Neutrophil (primary cell): ENCODE measurements around the gene BRI3.
A peak's percentile ranks its signal among the peaks of the same experiment; 100 is the strongest.

Source experiments
- H3K27ac ChIP-seq: fragments of 200-600 bp; sonication (generic); 2 replicates; pipeline ENCODE4 v1.5.1; 2016; ENCODE audit warnings: mild to moderate bottlenecking, moderate library complexity
- H3K27me3 ChIP-seq: fragments of 200-600 bp; sonication (generic); 2 replicates; pipeline ENCODE4 v1.6.0; 2016; ENCODE audit warnings: mild to moderate bottlenecking
- H3K36me3 ChIP-seq: fragments of 200-600 bp; sonication (generic); 2 replicates; pipeline ENCODE4 v1.5.1; 2017
- H3K4me1 ChIP-seq, 2 experiments: fragments of 200-600 bp in 1 of 2; sonication (generic) in 1 of 2; 1 replicate in 1 of 2; 2 replicates in 1 of 2; pipeline versions ENCODE4 v1.5.1 to v1.6.1; 2013 to 2016; ENCODE audit warnings: low read depth in 1 of 2, low read length in 1 of 2, mild to moderate bottlenecking in 1 of 2, moderate library complexity in 1 of 2; ENCODE audit not compliant: control insufficient read depth in 1 of 2, insufficient read depth in 1 of 2
- H3K4me3 ChIP-seq, 2 experiments: fragments of 200-600 bp in 1 of 2; sonication (generic) in 1 of 2; 1 replicate in 1 of 2; 2 replicates in 1 of 2; pipeline ENCODE4 v1.5.1; 2013 to 2016; ENCODE audit warnings: low read depth in 1 of 2, low read length in 1 of 2, mild to moderate bottlenecking in 1 of 2, moderate library complexity in 1 of 2
- H3K9me3 ChIP-seq: fragments of 200-600 bp; sonication (generic); 2 replicates; pipeline ENCODE4 v1.5.1; 2016
- CTCF ChIP-seq: fragments of 200-600 bp; sonication (generic); IDR thresholded peaks from 2 replicates; pipeline ENCODE4 v1.5.1; 2016; ENCODE audit warnings: antibody characterized with exemption

The BRI3 gene

GRCh38 chr7:98284335-98285036, 3.0 kb downstream of the BRI3 start:
- H3K27me3 ChIP-seq: no peaks in the 10 kb centered on the region
- H3K9me3 ChIP-seq: no peaks in the 10 kb centered on the region
- peak; percentile 19 for TF ChIP-seq CTCF
- H3K36me3 ChIP-seq: peaks cover 29% of the 10 kb centered on the region
- H3K4me1 ChIP-seq: peaks cover 66 to 87% of the 10 kb centered on the region in 2 experiments
- peak overlapping the region; percentile 76 to 95 for H3K4me3 ChIP-seq
- H3K27ac ChIP-seq: peak overlapping the region; percentile 98

GRCh38 chr7:98285157-98286092, 3.9 kb downstream of the BRI3 start:
- H3K4me3 ChIP-seq: peak overlapping the region; percentile 76 to 95
- peaks cover 61 to 80% of the 10 kb centered on the region in 2 experiments for H3K4me1 ChIP-seq
- no peaks in the 10 kb centered on the region for H3K27me3 ChIP-seq
- H3K9me3 ChIP-seq: no peaks in the 10 kb centered on the region
- H3K27ac ChIP-seq: peak overlapping the region; percentile 98
- TF ChIP-seq CTCF: no peak
- peaks cover 34% of the 10 kb centered on the region for H3K36me3 ChIP-seq

- H3K4me1 ChIP-seq: peaks cover 54 to 75% of the 10 kb centered on the region in 2 experiments
- no peak for TF ChIP-seq CTCF
- peak overlapping the region; percentile 76 to 95 for H3K4me3 ChIP-seq
- peaks cover 41% of the 10 kb centered on the region for H3K36me3 ChIP-seq
- no peaks in the 10 kb centered on the region for H3K9me3 ChIP-seq
- no peaks in the 10 kb centered on the region for H3K27me3 ChIP-seq
- H3K27ac ChIP-seq: peak overlapping the region; percentile 98
These were observed 4.6 kb downstream of the BRI3 start for GRCh38 chr7:98286093-98286539.

- Histone ChIP-seq H3K4me1 (peaks cover 54 to 75% of the 10 kb centered on the region in 2 experiments), H3K9me3 (no peaks in the 10 kb centered on the region), H3K36me3 (peaks cover 49% of the 10 kb centered on the region), H3K27ac (peak overlapping the region; percentile 98), H3K27me3 (no peaks in the 10 kb centered on the region), H3K4me3 (peak overlapping the region; percentile 76 to 95)
- TF ChIP-seq CTCF: no peak
These were observed 5.4 kb downstream of the BRI3 start for GRCh38 chr7:98286701-98287485.

- H3K27me3 ChIP-seq: no peaks in the 10 kb centered on the region
- H3K4me1 ChIP-seq: peaks cover 54 to 71% of the 10 kb centered on the region in 2 experiments
- peak overlapping the region; percentile 20 to 44 for H3K4me3 ChIP-seq
- H3K36me3 ChIP-seq: peaks cover 55% of the 10 kb centered on the region
- H3K9me3 ChIP-seq: no peaks in the 10 kb centered on the region
- H3K27ac ChIP-seq: peak overlapping the region; percentile 98
- no peak for TF ChIP-seq CTCF
These were observed 6.0 kb downstream of the BRI3 start for GRCh38 chr7:98287486-98287959.
